Measurements from ENCODE around the gene SMCO3.

- TF ChIP-seq POLR2A (IDR thresholded peaks at IDR 0.05; ENCODE audit: low read depth, low read length): no peak
- TF ChIP-seq POLR2AphosphoS5 (IDR thresholded peaks at IDR 0.05; ENCODE audit: low read depth, low read length): no peak
Observed at GRCh38 chr12:14775636-14775980, 38.4 kb downstream of the SMCO3 start.

Data from GM12892 (cell line).